Spleen (tissue), 11 donors: ENCODE results near the gene MYO5B. TPM values are rescaled to one million over a fixed set of nuclear protein-coding genes. Genes with fewer than 3 reads are reported as not detected.

Experiments
- DNase-seq: peaks from one replicate; pipeline ENCODE4 v3.0.0-alpha.2; 2020
- H3K27ac ChIP-seq, 8 donors: fragments of 200-600 bp; sonication (generic) in 7 of 8; 1 replicate in 4 of 8; 2 replicates in 4 of 8; pipeline versions ENCODE4 v1.5.0 to v1.8.0; 2016 to 2021; ENCODE audit warnings: inconsistent platforms in 4 of 8, mild to moderate bottlenecking in 4 of 8, moderate library complexity in 1 of 8
- H3K27me3 ChIP-seq, 7 donors: fragments of 200-600 bp; sonication (generic) in 6 of 7; replicated peaks in 1 of 7; 1 replicate in 4 of 7; 2 replicates in 3 of 7; pipeline versions ENCODE4 v1.5.0 to v1.8.0; 2016 to 2021; ENCODE audit warnings: inconsistent platforms in 3 of 7, mild to moderate bottlenecking in 1 of 7
- H3K36me3 ChIP-seq, 6 donors: fragments of 200-600 bp; sonication (generic) in 5 of 6; 1 replicate in 4 of 6; 2 replicates in 2 of 6; pipeline versions ENCODE4 v1.5.0 to v1.8.0; 2016 to 2021; ENCODE audit warnings: inconsistent platforms in 2 of 6
- H3K4me1 ChIP-seq, 6 donors: fragments of 200-600 bp; sonication (generic) in 5 of 6; 1 replicate in 3 of 6; 2 replicates in 3 of 6; pipeline versions ENCODE4 v1.5.0 to v1.8.0; 2016 to 2021; ENCODE audit warnings: inconsistent platforms in 3 of 6
- H3K4me3 ChIP-seq, 8 donors: fragments of 200-600 bp; sonication (generic) in 7 of 8; 1 replicate in 4 of 8; 2 replicates in 4 of 8; pipeline versions ENCODE4 v1.5.0 to v1.8.0; 2016 to 2021; ENCODE audit warnings: inconsistent platforms in 4 of 8, mild to moderate bottlenecking in 4 of 8, moderate library complexity in 2 of 8
- H3K9me3 ChIP-seq, 8 donors: fragments of 200-600 bp; sonication (generic) in 7 of 8; 1 replicate in 4 of 8; 2 replicates in 4 of 8; pipeline versions ENCODE4 v1.5.0 to v1.8.0; 2016 to 2021; ENCODE audit warnings: inconsistent platforms in 4 of 8
- CTCF ChIP-seq, 11 experiments: fragments of 200-600 bp in 7 of 11; fragments of 450-650 bp in 4 of 11; sonication (generic) in 4 of 11; IDR thresholded peaks in 8 of 11; conservative IDR thresholded peaks in 3 of 11; 1 replicate in 7 of 11; 2 replicates in 4 of 11; pipeline versions ENCODE4 v1.4.0 to v1.8.0; 2016 to 2021; ENCODE audit warnings: antibody characterized with exemption in 11 of 11, inconsistent platforms in 4 of 11, mild to moderate bottlenecking in 1 of 11
- POLR2A ChIP-seq, 3 donors: fragments of 450-650 bp; IDR thresholded peaks; one replicate each; pipeline ENCODE4 v1.5.1; 2017; ENCODE audit warnings: antibody characterized with exemption in 3 of 3, mild to moderate bottlenecking in 1 of 3
- POLR2AphosphoS5 ChIP-seq, 3 donors: sonication (generic); formaldehyde crosslinking; IDR thresholded peaks; one replicate each; pipeline ENCODE4 v1.5.1; 2017; ENCODE audit warnings: antibody characterized with exemption in 3 of 3
- WGBS, 5 donors: extraction: QIAGEN DNeasy Blood & Tissue Kit in 3 of 5; methylation state at CpG; one replicate each; pipeline versions ENCODE4 v1.1.5 to v1.1.7; 2013 to 2018; 5-methylcytosine and 5-hydroxymethylcytosine counted together
- intact Hi-C: fragments of 100-400 bp; cut with DNase I; formaldehyde crosslinking; loops from one replicate; pipeline ENCODE4 v1.15.0; 2023; ENCODE audit warnings: low total_unique reads
- polyA plus RNA-seq, 3 donors: library from polyadenylated mRNA; stranded (reverse); fragments of 200-250 nt; gene quantifications; one replicate each; pipeline ENCODE4 v1.2.1, GENCODE V29; 2013
- total RNA-seq, 7 donors: library from RNA; depleted of rRNA in 3 of 7; stranded (reverse); fragments of >200 nt in 3 of 7; fragmentation: NEBNext Ultra II Directional in 4 of 7; extraction: Animal tissue kit (Norgen Biotek cat#: 25700) in 4 of 7; gene quantifications; one replicate each; pipeline versions ENCODE4 v1.1.0 to v1.2.1, GENCODE V29; 2016 to 2021
- donor health status: healthy with polysubstance abuse.
- donor health status: DM: no; HTN: no; CAD: no; lungs with moderate emphysema.
- donor health status: DM: no; HTN: no; CAD: no.
- donor health status: Bipolar disorder and iron deficiency.
- donor health status: healthy.
- donor health status: DM: no; HTN: no; CAD: no.
- donor health status: DM: yes; HTN: yes; CAD: no.

Gene MYO5B
- total and polyA plus RNA-seq, 10 donors, result 0.74 to 6.0 (median 2.4) TPM

GRCh38 chr18:50042611-50043010, 152.3 kb downstream of the MYO5B start:
- 69 to 88% (median 79%) methylated on average over 5 of the region's 5 CpGs for WGBS, 5 donors
- Histone ChIP-seq H3K27me3 (peaks cover 0 to 9% (median 0%) of the 10 kb centered on the region in 7 donors), H3K9me3 (no peaks in the 10 kb centered on the region), H3K4me3 (no peak overlapping the region), H3K36me3 (no peaks in the 10 kb centered on the region), H3K27ac (no peak overlapping the region), H3K4me1 (no peaks in the 10 kb centered on the region)
- no peak for DNase-seq
- intact Hi-C loops, result no loop called here
- no peak for TF ChIP-seq CTCF (IDR thresholded peaks at IDR 0.05 in 8 of 11, conservative IDR thresholded peaks at IDR 0.05 in 3 of 11)
- no peak for TF ChIP-seq POLR2AphosphoS5 (IDR thresholded peaks at IDR 0.05)
- TF ChIP-seq POLR2A (IDR thresholded peaks at IDR 0.05), result no peak

GRCh38 chr18:50039746-50040145, 155.2 kb downstream of the MYO5B start:
- no peaks in the 10 kb centered on the region for H3K4me1 ChIP-seq
- no peaks in the 10 kb centered on the region for H3K36me3 ChIP-seq
- no peak overlapping the region for H3K4me3 ChIP-seq
- TF ChIP-seq CTCF (IDR thresholded peaks at IDR 0.05 in 8 of 11, conservative IDR thresholded peaks at IDR 0.05 in 3 of 11) (no peak), POLR2A (IDR thresholded peaks at IDR 0.05) (no peak), POLR2AphosphoS5 (IDR thresholded peaks at IDR 0.05) (no peak)
- peaks cover 0 to 9% (median 0%) of the 10 kb centered on the region in 7 donors for H3K27me3 ChIP-seq
- no peak for DNase-seq
- H3K27ac ChIP-seq, result no peak overlapping the region
- WGBS, 5 donors, result 85 to 96% (median 94%) methylated on average over 5 of the region's 5 CpGs
- intact Hi-C loops, result no loop called here
- no peaks in the 10 kb centered on the region for H3K9me3 ChIP-seq

GRCh38 chr18:50038448-50038847, 156.5 kb downstream of the MYO5B start:
- H3K4me3 ChIP-seq, result no peak overlapping the region
- no peaks in the 10 kb centered on the region for H3K9me3 ChIP-seq
- H3K36me3 ChIP-seq, result no peaks in the 10 kb centered on the region
- H3K4me1 ChIP-seq, result no peaks in the 10 kb centered on the region
- H3K27ac ChIP-seq, result no peak overlapping the region
- TF ChIP-seq POLR2AphosphoS5 (IDR thresholded peaks at IDR 0.05) (no peak), CTCF (IDR thresholded peaks at IDR 0.05 in 8 of 11, conservative IDR thresholded peaks at IDR 0.05 in 3 of 11) (no peak), POLR2A (IDR thresholded peaks at IDR 0.05) (no peak)
- H3K27me3 ChIP-seq, result peaks cover 0 to 9% (median 0%) of the 10 kb centered on the region in 7 donors
- 29 to 42% (median 40%) methylated on average over 5 of the region's 5 CpGs for WGBS, 5 donors
- intact Hi-C loops, result no loop called here
- no peak for DNase-seq

GRCh38 chr18:50034029-50034428, 160.9 kb downstream of the MYO5B start:
- Histone ChIP-seq H3K4me3 (no peak overlapping the region), H3K27me3 (peaks cover 0 to 5% (median 0%) of the 10 kb centered on the region in 7 donors), H3K4me1 (no peaks in the 10 kb centered on the region), H3K9me3 (no peaks in the 10 kb centered on the region), H3K27ac (no peak overlapping the region), H3K36me3 (no peaks in the 10 kb centered on the region)
- intact Hi-C loops, result no loop called here
- TF ChIP-seq POLR2A (IDR thresholded peaks at IDR 0.05), result no peak
- TF ChIP-seq POLR2AphosphoS5 (IDR thresholded peaks at IDR 0.05), result no peak
- TF ChIP-seq CTCF (IDR thresholded peaks at IDR 0.05 in 8 of 11, conservative IDR thresholded peaks at IDR 0.05 in 3 of 11), result no peak
- DNase-seq, result no peak
